Measurements from ENCODE around the gene CCNJL. TPM values are rescaled to one million over a fixed set of nuclear protein-coding genes. Genes with fewer than 3 reads are reported as not detected.

The CCNJL gene
- total and polyA plus RNA-seq, 2 of the 8 experiments (the other 6 are each of a cell fraction or from before 2014, with no cell fraction given): 34.6 to 44.7 TPM

DNA sequence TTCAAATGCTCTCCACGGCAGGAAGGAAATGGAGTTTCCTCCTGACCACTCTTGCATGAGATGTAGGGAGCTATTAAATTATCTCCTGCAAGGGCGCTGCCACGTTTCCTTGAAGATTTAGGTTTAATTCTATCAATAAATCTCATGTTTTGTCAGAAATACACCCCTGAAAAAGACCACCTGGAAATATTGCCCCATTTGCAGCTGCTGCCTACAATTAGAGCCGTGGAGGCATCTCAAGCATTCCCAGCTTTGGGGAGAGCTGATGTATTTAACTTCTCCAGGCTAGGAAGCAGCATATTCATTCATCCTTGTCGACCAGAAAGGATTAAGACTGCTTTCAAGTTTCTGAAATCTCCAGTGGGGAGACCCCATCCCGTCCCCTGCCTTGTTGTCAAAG, 40.5 kb downstream of the CCNJL start (continued):
- TF ChIP-seq SIN3A (conservative IDR thresholded peaks at IDR 0.05 in 1 of 2, IDR thresholded peaks at IDR 0.05 in 1 of 2; ENCODE audit: low read depth in 1 of 2, low read length in 2 of 2): no peak
- no peak for TF ChIP-seq SP2 (IDR thresholded peaks at IDR 0.05; ENCODE audit: low read length)

Measured in H1 (cell line).